PC-3 (cell line): ENCODE measurements around the gene PLA2G15.

Experiments used
- EZH2 ChIP-seq: fragments of 300-600 bp; sonication (generic); IDR thresholded peaks from one replicate; pipeline ENCODE4 v1.6.1; 2017; ENCODE audit warnings: antibody characterized with exemption, mild to moderate bottlenecking, low read length; ENCODE audit not compliant: unreplicated experiment
- EZH2phosphoT487 ChIP-seq: fragments of 300-600 bp; sonication (generic); IDR thresholded peaks from 2 replicates; pipeline ENCODE4 v1.6.1; 2018; ENCODE audit warnings: mild to moderate bottlenecking, antibody characterized with exemption, low read length, borderline replicate concordance
- TF ChIP-seq, protein P1 (sequence below): fragments of 300-600 bp; sonication (generic); conservative IDR thresholded peaks from 2 replicates; pipeline ENCODE4 v1.5.1; 2017; ENCODE audit warnings: antibody characterized with exemption, low read depth, mild to moderate bottlenecking, low read length

DNA sequence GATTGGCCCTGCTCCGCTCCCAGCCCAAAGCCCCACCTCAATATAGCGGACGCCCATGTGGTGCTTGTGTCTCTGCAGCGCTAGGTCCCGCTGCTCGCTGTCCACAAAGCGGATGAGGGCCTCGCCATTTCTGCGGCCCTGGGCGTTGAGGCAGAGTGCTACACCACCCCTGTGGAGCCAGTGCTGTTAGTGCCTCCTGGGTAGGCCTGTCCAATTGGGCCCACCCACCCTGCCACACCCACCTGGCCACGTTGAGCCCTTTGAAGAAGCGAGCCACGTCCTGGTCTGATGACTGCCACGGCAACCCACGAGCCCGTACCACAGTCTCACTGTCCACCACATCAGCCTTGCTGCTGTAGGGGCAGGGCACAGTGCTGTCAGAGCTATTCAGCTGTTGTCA is 12.8 kb upstream of the PLA2G15 start:
- no peak for TF ChIP-seq EZH2
- TF ChIP-seq, protein P1, sequence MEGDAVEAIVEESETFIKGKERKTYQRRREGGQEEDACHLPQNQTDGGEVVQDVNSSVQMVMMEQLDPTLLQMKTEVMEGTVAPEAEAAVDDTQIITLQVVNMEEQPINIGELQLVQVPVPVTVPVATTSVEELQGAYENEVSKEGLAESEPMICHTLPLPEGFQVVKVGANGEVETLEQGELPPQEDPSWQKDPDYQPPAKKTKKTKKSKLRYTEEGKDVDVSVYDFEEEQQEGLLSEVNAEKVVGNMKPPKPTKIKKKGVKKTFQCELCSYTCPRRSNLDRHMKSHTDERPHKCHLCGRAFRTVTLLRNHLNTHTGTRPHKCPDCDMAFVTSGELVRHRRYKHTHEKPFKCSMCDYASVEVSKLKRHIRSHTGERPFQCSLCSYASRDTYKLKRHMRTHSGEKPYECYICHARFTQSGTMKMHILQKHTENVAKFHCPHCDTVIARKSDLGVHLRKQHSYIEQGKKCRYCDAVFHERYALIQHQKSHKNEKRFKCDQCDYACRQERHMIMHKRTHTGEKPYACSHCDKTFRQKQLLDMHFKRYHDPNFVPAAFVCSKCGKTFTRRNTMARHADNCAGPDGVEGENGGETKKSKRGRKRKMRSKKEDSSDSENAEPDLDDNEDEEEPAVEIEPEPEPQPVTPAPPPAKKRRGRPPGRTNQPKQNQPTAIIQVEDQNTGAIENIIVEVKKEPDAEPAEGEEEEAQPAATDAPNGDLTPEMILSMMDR = no peak
- TF ChIP-seq EZH2phosphoT487 = no peak
